GM23248 (cell line): ENCODE measurements around the gene NDUFB10. TPM values are rescaled to one million over a fixed set of nuclear protein-coding genes. Genes with fewer than 3 reads are reported as not detected.
A peak's percentile ranks its signal among the peaks of the same experiment; 100 is the strongest.

Source experiments
- DNase-seq: peaks from one replicate; pipeline ENCODE4 v3.0.0-alpha.2; 2015
- H2AFZ ChIP-seq: fragments of 200-600 bp; sonication (generic); 2 replicates; pipeline ENCODE4 v1.6.1; 2016; ENCODE audit warnings: antibody characterized with exemption
- H3F3A ChIP-seq: fragments of 200-600 bp; sonication (generic); 2 replicates; pipeline ENCODE4 v1.6.1; 2016; ENCODE audit warnings: mild to moderate bottlenecking, antibody characterized with exemption, mixed run types; ENCODE audit not compliant: insufficient read depth
- H3K27ac ChIP-seq: fragments of 200-600 bp; sonication (generic); 2 replicates; pipeline ENCODE4 v1.5.1; 2016; ENCODE audit warnings: mild to moderate bottlenecking
- H3K27me3 ChIP-seq: fragments of 200-600 bp; sonication (generic); replicated peaks from 2 replicates; pipeline ENCODE4 v1.6.1; 2016; ENCODE audit warnings: mild to moderate bottlenecking; ENCODE audit not compliant: insufficient read depth
- H3K36me3 ChIP-seq: fragments of 200-600 bp; sonication (generic); 2 replicates; pipeline ENCODE4 v1.6.1; 2016; ENCODE audit warnings: low read depth, mild to moderate bottlenecking
- H3K4me1 ChIP-seq: fragments of 200-600 bp; sonication (generic); 2 replicates; pipeline ENCODE4 v1.6.1; 2016; ENCODE audit warnings: mild to moderate bottlenecking; ENCODE audit not compliant: insufficient read depth
- H3K4me2 ChIP-seq: fragments of 200-600 bp; sonication (generic); one replicate; pipeline ENCODE4 v1.6.1; 2016; ENCODE audit warnings: mild to moderate bottlenecking; ENCODE audit not compliant: unreplicated experiment
- H3K4me3 ChIP-seq: fragments of 200-600 bp; sonication (generic); 2 replicates; pipeline ENCODE4 v1.5.1; 2016; ENCODE audit warnings: mild to moderate bottlenecking
- H3K79me2 ChIP-seq: fragments of 200-600 bp; sonication (generic); 2 replicates; pipeline ENCODE4 v1.6.1; 2016; ENCODE audit warnings: mild to moderate bottlenecking; ENCODE audit not compliant: insufficient read depth
- H3K9ac ChIP-seq: fragments of 200-600 bp; sonication (generic); 2 replicates; pipeline ENCODE4 v1.6.1; 2016; ENCODE audit warnings: mild to moderate bottlenecking
- H3K9me2 ChIP-seq: fragments of 200-600 bp; sonication (generic); 2 replicates; pipeline ENCODE4 v1.6.1; 2016; ENCODE audit warnings: mixed run types, mild to moderate bottlenecking, moderate library complexity; ENCODE audit not compliant: insufficient read depth
- H3K9me3 ChIP-seq: fragments of 200-600 bp; sonication (generic); one replicate; pipeline ENCODE4 v1.6.1; 2017; ENCODE audit warnings: low read depth
- H4K20me1 ChIP-seq: fragments of 200-600 bp; sonication (generic); 2 replicates; pipeline ENCODE4 v1.6.0; 2016; ENCODE audit not compliant: insufficient read depth
- EZH2 ChIP-seq: fragments of 200-600 bp; sonication (generic); IDR thresholded peaks from 2 replicates; pipeline ENCODE4 v1.6.1; 2018; ENCODE audit warnings: antibody characterized with exemption, mild to moderate bottlenecking; ENCODE audit not compliant: insufficient read depth, poor library complexity, severe bottlenecking
- EZH2phosphoT487 ChIP-seq: fragments of 200-600 bp; sonication (generic); IDR thresholded peaks from 2 replicates; pipeline ENCODE4 v1.6.1; 2018; ENCODE audit warnings: antibody characterized with exemption, moderate library complexity, mild to moderate bottlenecking, low read depth; ENCODE audit not compliant: insufficient read depth
- WGBS, 2 experiments: methylation state at CpG; one replicate each; pipeline ENCODE4 v1.1.6; 2015 to 2017; ENCODE audit warnings: low lambda C conversion rate in 2 of 2, low coverage in 1 of 2; ENCODE audit errors: missing lambda C conversion rate in 2 of 2; 5-methylcytosine and 5-hydroxymethylcytosine counted together
- in situ Hi-C: fragments of 300-500 bp; cut with MboI; formaldehyde crosslinking; loops from 2 replicates; pipeline ENCODE4 v1.15.0; 2020
- polyA plus RNA-seq: library from polyadenylated mRNA; unstranded; fragments of >200 nt; fragmentation: Nextera tagmentation; extraction: Ambion mirVana; gene quantifications from 2 replicates; pipeline ENCODE4 v1.2.1, GENCODE V29; 2016
- total RNA-seq: library from RNA; depleted of rRNA; stranded (reverse); fragments of >200 nt; shearing (Covaris generic); gene quantifications from 2 replicates; pipeline ENCODE4 v1.2.3, GENCODE V29; 2014

The NDUFB10 gene
- total and polyA plus RNA-seq, 2 experiments from 2014 or later, result 136 to 266 TPM

- Histone ChIP-seq H3K36me3 (no peaks in the 10 kb centered on the region), H3F3A (no peaks in the 10 kb centered on the region), H3K27ac (no peak overlapping the region), H3K79me2 (no peaks in the 10 kb centered on the region), H3K9me2 (no peaks in the 10 kb centered on the region), H4K20me1 (no peaks in the 10 kb centered on the region), H2AFZ (peak overlapping the region; percentile 66; the same call in 1 of the 2 replicates), H3K9me3 (no peaks in the 10 kb centered on the region), H3K4me1 (no peaks in the 10 kb centered on the region), H3K27me3 (peaks cover 46% of the 10 kb centered on the region), H3K9ac (no peak overlapping the region), H3K4me2 (no peak overlapping the region), H3K4me3 (no peak overlapping the region)
- TF ChIP-seq EZH2, result no peak
- TF ChIP-seq EZH2phosphoT487, result no peak
- 12 to 13% methylated on average over 19 to 24 of the region's 24 CpGs for WGBS, 2 experiments
- DNase-seq, result peak; percentile 70
- in situ Hi-C loops, result no loop called here
Observed at GRCh38 chr16:1923299-1924034, 35.9 kb upstream of the NDUFB10 start.

- no peaks in the 10 kb centered on the region for H3K9me2 ChIP-seq
- H3F3A ChIP-seq, result no peaks in the 10 kb centered on the region
- 72 to 85% methylated on average over 5 of the region's 5 CpGs for WGBS, 2 experiments
- no peak overlapping the region for H3K9ac ChIP-seq
- H3K36me3 ChIP-seq, result no peaks in the 10 kb centered on the region
- H3K27me3 ChIP-seq, result peaks cover 39% of the 10 kb centered on the region
- no peaks in the 10 kb centered on the region for H3K79me2 ChIP-seq
- DNase-seq, result no peak
- H3K9me3 ChIP-seq, result no peaks in the 10 kb centered on the region
- no peaks in the 10 kb centered on the region for H3K4me1 ChIP-seq
- no peaks in the 10 kb centered on the region for H4K20me1 ChIP-seq
- H3K4me3 ChIP-seq, result no peak overlapping the region
- H2AFZ ChIP-seq, result no peak overlapping the region
- H3K27ac ChIP-seq, result no peak overlapping the region
- in situ Hi-C loops, result no loop called here
- no peak overlapping the region for H3K4me2 ChIP-seq
- TF ChIP-seq EZH2 (no peak), EZH2phosphoT487 (no peak)
Observed at GRCh38 chr16:1924095-1924494, 35.2 kb upstream of the NDUFB10 start.

- TF ChIP-seq EZH2 (no peak), EZH2phosphoT487 (no peak)
- no peaks in the 10 kb centered on the region for H4K20me1 ChIP-seq
- WGBS, 2 experiments, result 54 to 59% methylated on average over 5 to 11 of the region's 11 CpGs
- H3K36me3 ChIP-seq, result no peaks in the 10 kb centered on the region
- H3K9me3 ChIP-seq, result no peaks in the 10 kb centered on the region
- H3K4me1 ChIP-seq, result no peaks in the 10 kb centered on the region
- in situ Hi-C loops, result no loop called here
- H3K9me2 ChIP-seq, result no peaks in the 10 kb centered on the region
- H3K27me3 ChIP-seq, result peaks cover 25% of the 10 kb centered on the region
- H3K9ac ChIP-seq, result no peak overlapping the region
- no peaks in the 10 kb centered on the region for H3F3A ChIP-seq
- no peak overlapping the region for H3K4me3 ChIP-seq
- H3K4me2 ChIP-seq, result no peak overlapping the region
- no peak overlapping the region for H3K27ac ChIP-seq
- H3K79me2 ChIP-seq, result no peaks in the 10 kb centered on the region
- no peak for DNase-seq
- no peak overlapping the region for H2AFZ ChIP-seq
Observed at GRCh38 chr16:1926271-1926670, 33.1 kb upstream of the NDUFB10 start.

GRCh38 chr16:1929105-1929504 is 30.2 kb upstream of the NDUFB10 start:
- H3K27me3 ChIP-seq, result no peaks in the 10 kb centered on the region
- no peak overlapping the region for H3K27ac ChIP-seq
- H3K4me1 ChIP-seq, result no peaks in the 10 kb centered on the region
- DNase-seq, result peak; percentile 66
- TF ChIP-seq EZH2phosphoT487, result no peak
- peak overlapping the region; percentile 74 for H3K4me2 ChIP-seq
- WGBS, 2 experiments, result 4 to 9% methylated on average over 9 to 10 of the region's 11 CpGs
- no peaks in the 10 kb centered on the region for H3K9me3 ChIP-seq
- H3K9ac ChIP-seq, result peak overlapping the region; percentile 84
- no peaks in the 10 kb centered on the region for H3K79me2 ChIP-seq
- no peaks in the 10 kb centered on the region for H3K36me3 ChIP-seq
- H2AFZ ChIP-seq, result peak overlapping the region; percentile 95
- no peaks in the 10 kb centered on the region for H4K20me1 ChIP-seq
- no peaks in the 10 kb centered on the region for H3K9me2 ChIP-seq
- no peaks in the 10 kb centered on the region for H3F3A ChIP-seq
- H3K4me3 ChIP-seq, result peak overlapping the region; percentile 71
- in situ Hi-C loops, result no loop called here
